Fibroblast of villous mesenchyme (primary cell): ENCODE measurements around the gene TRAF2. TPM values are rescaled to one million over a fixed set of nuclear protein-coding genes. Genes with fewer than 3 reads are reported as not detected.
"Not testable (repeated sequence)": the region's sequence is repeated elsewhere in the genome, so short reads cannot be mapped to it uniquely, and the experiment has no call there.

ENCODE experiments used
- DNase-seq: peaks from one replicate; pipeline ENCODE4 v3.0.0-alpha.2; 2010; ENCODE audit warnings: low read depth
- H3K4me3 ChIP-seq: 2 replicates; pipeline ENCODE4 v1.5.1; 2011; ENCODE audit warnings: low read depth, mild to moderate bottlenecking, low read length
- CTCF ChIP-seq: IDR thresholded peaks from 2 replicates; pipeline ENCODE4 v1.5.1; 2012; ENCODE audit warnings: low read depth, mild to moderate bottlenecking, low read length; ENCODE audit not compliant: insufficient read depth
- total RNA-seq: library from RNA; depleted of rRNA; stranded (reverse); fragments of >200 nt; gene quantifications from 2 replicates; pipeline ENCODE4 v1.2.3, GENCODE V29; 2012

TRAF2 gene
- total RNA-seq, 1 donor: 16.8 TPM

GRCh38 chr9:136861874-136862457 lies 24.4 kb upstream of the TRAF2 start:
- TF ChIP-seq CTCF: no peak
- no peak for DNase-seq
- no peak overlapping the region for H3K4me3 ChIP-seq

GRCh38 chr9:136862849-136863622 lies 23.3 kb upstream of the TRAF2 start:
- TF ChIP-seq CTCF: no peak
- no peak overlapping the region for H3K4me3 ChIP-seq
- DNase-seq: no peak

GRCh38 chr9:136863623-136864273 lies 22.6 kb upstream of the TRAF2 start:
- H3K4me3 ChIP-seq: no peak overlapping the region
- DNase-seq: no peak
- TF ChIP-seq CTCF: no peak

- no peak for DNase-seq
- TF ChIP-seq CTCF: no peak
- peak overlapping the region; percentile 82 for H3K4me3 ChIP-seq
These were observed 21.1 kb upstream of the TRAF2 start for GRCh38 chr9:136865041-136865767.

GRCh38 chr9:136865768-136866103 lies 20.6 kb upstream of the TRAF2 start:
- DNase-seq: no peak
- no peak for TF ChIP-seq CTCF
- peak overlapping the region; percentile 82 for H3K4me3 ChIP-seq

- DNase-seq: not testable (repeated sequence)
These were observed 19.4 kb upstream of the TRAF2 start for GRCh38 chr9:136866898-136867421.

GRCh38 chr9:136867480-136867879 lies 18.8 kb upstream of the TRAF2 start:
- no peak for DNase-seq
- H3K4me3 ChIP-seq: no peak overlapping the region
- TF ChIP-seq CTCF: no peak

More at GRCh38 chr9:136866898-136867421, 19.4 kb upstream of the TRAF2 start:
- peak overlapping the region; percentile 82 for H3K4me3 ChIP-seq
